K562 (cell line): Measurements from ENCODE around the gene APC2. TPM values are rescaled to one million over a fixed set of nuclear protein-coding genes. Genes with fewer than 3 reads are reported as not detected.

ENCODE experiments used
- DMBX1 ChIP-seq: fragments of 250-450 bp; sonication (Bioruptor Pico); IDR thresholded peaks from 2 replicates; pipeline ENCODE4 v1.8.0; 2022; ENCODE audit warnings: inconsistent platforms, mild to moderate bottlenecking, moderate library complexity, borderline replicate concordance
- ETS1 ChIP-seq: conservative IDR thresholded peaks from 2 replicates; pipeline ENCODE4 v1.6.1; 2011; ENCODE audit warnings: low read depth, mild to moderate bottlenecking, low read length; ENCODE audit not compliant: control insufficient read depth
- FOXO4 ChIP-seq: fragments of 450-650 bp; formaldehyde crosslinking; IDR thresholded peaks from 2 replicates; pipeline ENCODE4 v1.4.0; 2020; ENCODE audit warnings: mild to moderate bottlenecking, moderate library complexity
- KDM4B ChIP-seq, 2 experiments: fragments of 450-650 bp in 1 of 2; sonication (generic) in 1 of 2; IDR thresholded peaks; 2 replicates each; pipeline ENCODE4 v1.6.1; 2016 to 2017; ENCODE audit warnings: borderline replicate concordance in 2 of 2, antibody characterized with exemption in 1 of 2, low read depth in 1 of 2, mild to moderate bottlenecking in 1 of 2
- L3MBTL2 ChIP-seq: fragments of 450-650 bp; IDR thresholded peaks from 2 replicates; pipeline ENCODE4 v1.6.1; 2016; ENCODE audit warnings: mild to moderate bottlenecking, moderate library complexity
- NFATC3 ChIP-seq: fragments of 450-650 bp; IDR thresholded peaks from 2 replicates; pipeline ENCODE4 v1.6.1; 2017; ENCODE audit warnings: mild to moderate bottlenecking
- SNRNP70 ChIP-seq: fragments of 200-400 bp; formaldehyde crosslinking; optimal IDR thresholded peaks from 2 replicates; pipeline ENCODE3; 2017; ENCODE audit warnings: low read depth, low read length
- ZBTB12 ChIP-seq: fragments of 250-450 bp; sonication (Bioruptor Pico); IDR thresholded peaks from 2 replicates; pipeline ENCODE4 v1.4.0; 2020
- ZNF518B ChIP-seq: fragments of 250-450 bp; sonication (Bioruptor Pico); IDR thresholded peaks from 2 replicates; pipeline ENCODE4 v1.5.0; 2021; ENCODE audit warnings: mild to moderate bottlenecking, moderate library complexity
- polyA plus RNA-seq, 8 experiments: library from polyadenylated mRNA; depleted of rRNA in 4 of 8; stranded (reverse) in 5 of 8; unstranded in 3 of 8; fragments of >200 nt; fragmentation: Nextera tagmentation in 2 of 8; fragmentation: Illumina TruSeq in 1 of 8; extraction: Ambion mirVana in 2 of 8; extraction: Trizol in 1 of 8; gene quantifications; 2 replicates each; pipeline versions ENCODE4 v1.2.1 to v1.2.3, GENCODE V29; 2011 to 2014; ENCODE audit warnings: inconsistent platforms in 1 of 8, missing spikeins in 1 of 8
- total RNA-seq, 7 experiments: library from RNA; depleted of rRNA in 6 of 7; stranded (reverse); fragments of >200 nt in 6 of 7; fragmentation: Illumina TruSeq in 2 of 7; extraction: Trizol in 2 of 7; gene quantifications; 2 replicates each; pipeline versions ENCODE4 v1.2.1 to v1.2.3, GENCODE V29; 2011 to 2021; ENCODE audit warnings: low replicate concordance in 1 of 7
- TF ChIP-seq, protein P1 (sequence below): fragments of 450-650 bp; IDR thresholded peaks from 2 replicates; pipeline ENCODE4 v1.6.1; 2017; ENCODE audit warnings: antibody characterized with exemption
- TF ChIP-seq, protein P2 (sequence below): sonication (generic); formaldehyde crosslinking; IDR thresholded peaks from 2 replicates; pipeline ENCODE4 v1.8.0; 2022; ENCODE audit warnings: missing genetic modification reagents, mild to moderate bottlenecking, borderline replicate concordance

APC2 gene
- total and polyA plus RNA-seq, 9 of the 15 experiments (the other 6 are each of a cell fraction or from before 2014, with no cell fraction given) = 0.01 to 0.40 (median 0.05) TPM; not detected in 3

- TF ChIP-seq L3MBTL2 = peak; percentile 98
- no peak for TF ChIP-seq FOXO4 (CRISPR knock-in tag)
- no peak for TF ChIP-seq NFATC3
- TF ChIP-seq, protein P1, sequence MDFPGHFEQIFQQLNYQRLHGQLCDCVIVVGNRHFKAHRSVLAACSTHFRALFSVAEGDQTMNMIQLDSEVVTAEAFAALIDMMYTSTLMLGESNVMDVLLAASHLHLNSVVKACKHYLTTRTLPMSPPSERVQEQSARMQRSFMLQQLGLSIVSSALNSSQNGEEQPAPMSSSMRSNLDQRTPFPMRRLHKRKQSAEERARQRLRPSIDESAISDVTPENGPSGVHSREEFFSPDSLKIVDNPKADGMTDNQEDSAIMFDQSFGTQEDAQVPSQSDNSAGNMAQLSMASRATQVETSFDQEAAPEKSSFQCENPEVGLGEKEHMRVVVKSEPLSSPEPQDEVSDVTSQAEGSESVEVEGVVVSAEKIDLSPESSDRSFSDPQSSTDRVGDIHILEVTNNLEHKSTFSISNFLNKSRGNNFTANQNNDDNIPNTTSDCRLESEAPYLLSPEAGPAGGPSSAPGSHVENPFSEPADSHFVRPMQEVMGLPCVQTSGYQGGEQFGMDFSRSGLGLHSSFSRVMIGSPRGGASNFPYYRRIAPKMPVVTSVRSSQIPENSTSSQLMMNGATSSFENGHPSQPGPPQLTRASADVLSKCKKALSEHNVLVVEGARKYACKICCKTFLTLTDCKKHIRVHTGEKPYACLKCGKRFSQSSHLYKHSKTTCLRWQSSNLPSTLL = no peak
- no peak for TF ChIP-seq ETS1
- no peak for TF ChIP-seq SNRNP70
- TF ChIP-seq, protein P2, sequence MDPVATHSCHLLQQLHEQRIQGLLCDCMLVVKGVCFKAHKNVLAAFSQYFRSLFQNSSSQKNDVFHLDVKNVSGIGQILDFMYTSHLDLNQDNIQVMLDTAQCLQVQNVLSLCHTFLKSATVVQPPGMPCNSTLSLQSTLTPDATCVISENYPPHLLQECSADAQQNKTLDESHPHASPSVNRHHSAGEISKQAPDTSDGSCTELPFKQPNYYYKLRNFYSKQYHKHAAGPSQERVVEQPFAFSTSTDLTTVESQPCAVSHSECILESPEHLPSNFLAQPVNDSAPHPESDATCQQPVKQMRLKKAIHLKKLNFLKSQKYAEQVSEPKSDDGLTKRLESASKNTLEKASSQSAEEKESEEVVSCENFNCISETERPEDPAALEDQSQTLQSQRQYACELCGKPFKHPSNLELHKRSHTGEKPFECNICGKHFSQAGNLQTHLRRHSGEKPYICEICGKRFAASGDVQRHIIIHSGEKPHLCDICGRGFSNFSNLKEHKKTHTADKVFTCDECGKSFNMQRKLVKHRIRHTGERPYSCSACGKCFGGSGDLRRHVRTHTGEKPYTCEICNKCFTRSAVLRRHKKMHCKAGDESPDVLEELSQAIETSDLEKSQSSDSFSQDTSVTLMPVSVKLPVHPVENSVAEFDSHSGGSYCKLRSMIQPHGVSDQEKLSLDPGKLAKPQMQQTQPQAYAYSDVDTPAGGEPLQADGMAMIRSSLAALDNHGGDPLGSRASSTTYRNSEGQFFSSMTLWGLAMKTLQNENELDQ (CRISPR knock-in tag) = 0 out of 2 replicates have a peak, but pooled peaks have one; percentile 82
- 0 out of 2 replicates have a peak, but pooled peaks have one; percentile 37 for TF ChIP-seq DMBX1 (CRISPR knock-in tag)
- TF ChIP-seq KDM4B (IDR thresholded peaks at IDR 0.05; ENCODE audit: borderline replicate concordance in 2 of 2, low read depth in 1 of 2) = no peak
- no peak for TF ChIP-seq ZNF518B
- TF ChIP-seq ZBTB12 (CRISPR knock-in tag) = 0 out of 2 replicates have a peak, but pooled peaks have one; percentile 23
Observed at GRCh38 chr19:1503089-1503924, 53.4 kb downstream of the APC2 start (continued).
